Activated T-cell treated with anti-CD3 and anti-CD28 coated beads for 1 hour (primary cell): ENCODE results near the gene NAA80.
"Not testable (repeated sequence)": the region's sequence is repeated elsewhere in the genome, so short reads cannot be mapped to it uniquely, and the experiment has no call there.

Source experiments
- DNase-seq: peaks from one replicate; pipeline ENCODE4 v3.0.0-alpha.2; 2020; ENCODE audit warnings: low read depth

The NAA80 gene

GRCh38 chr3:50270422-50271224, 28.6 kb downstream of the NAA80 start:
- DNase-seq: no peak

- DNase-seq: no peak
Observed at GRCh38 chr3:50269977-50270413, 29.2 kb downstream of the NAA80 start.

- DNase-seq: no peak
Observed at GRCh38 chr3:50269460-50269859, 29.7 kb downstream of the NAA80 start.

GRCh38 chr3:50268703-50269451, 30.3 kb downstream of the NAA80 start, which contains the start of gene SEMA3B:
Gene SEMA3B (plus strand): TSS chr3:50269147. CDS start chr3:50269241, 94 bp downstream.
- no peak for DNase-seq

GRCh38 chr3:50268276-50268675, 30.9 kb downstream of the NAA80 start:
- DNase-seq: no peak

- no peak for DNase-seq
Observed at GRCh38 chr3:50267280-50267913, 31.8 kb downstream of the NAA80 start.

GRCh38 chr3:50266836-50267235, 32.4 kb downstream of the NAA80 start:
- no peak for DNase-seq

GRCh38 chr3:50266017-50266416, 33.2 kb downstream of the NAA80 start:
- no peak for DNase-seq

- no peak for DNase-seq
Observed at GRCh38 chr3:50265571-50265970, 33.6 kb downstream of the NAA80 start.

GRCh38 chr3:50264964-50265485, 34.2 kb downstream of the NAA80 start:
- DNase-seq: no peak

GRCh38 chr3:50264383-50264963, 34.7 kb downstream of the NAA80 start:
- no peak for DNase-seq

GRCh38 chr3:50263478-50264382, 35.5 kb downstream of the NAA80 start:
- no peak for DNase-seq

- DNase-seq: no peak
Observed at GRCh38 chr3:50262778-50263177, 36.4 kb downstream of the NAA80 start.

- not testable (repeated sequence) for DNase-seq
Observed at GRCh38 chr3:50262200-50262599, 37.0 kb downstream of the NAA80 start.

- no peak for DNase-seq
Observed at GRCh38 chr3:50261505-50261904, 37.7 kb downstream of the NAA80 start.

- no peak for DNase-seq
Observed at GRCh38 chr3:50260942-50261441, 38.2 kb downstream of the NAA80 start.

- DNase-seq: peak; percentile 69
Observed at GRCh38 chr3:50260027-50260941, 38.9 kb downstream of the NAA80 start.

- DNase-seq: no peak
Observed at GRCh38 chr3:50259432-50260026, 39.7 kb downstream of the NAA80 start.

GRCh38 chr3:50258979-50259378, 40.2 kb downstream of the NAA80 start:
- no peak for DNase-seq
